Effector memory CD8-positive, alpha-beta T cell (primary cell): ENCODE data around the gene PTCH2.

Source experiments
- ATAC-seq: fragments of 150-1000 bp; cut with Tn5 transposase; replicated peaks from 2 replicates; pipeline ENCODE4 v1.10.0; 2021; ENCODE audit warnings: mild to moderate bottlenecking, moderate library complexity
- DNase-seq, 3 experiments: peaks; one replicate each; pipeline ENCODE4 v3.0.0; 2021
- H3K27ac Mint-ChIP-seq, 2 donors: one replicate each; pipeline ENCODE4 v1.8.0; 2022; ENCODE audit warnings: mild to moderate bottlenecking in 2 of 2, mixed read lengths in 2 of 2, moderate library complexity in 2 of 2
- H3K27me3 Mint-ChIP-seq, 2 donors: one replicate each; pipeline ENCODE4 v1.8.0; 2022; ENCODE audit warnings: mixed read lengths in 2 of 2
- H3K36me3 Mint-ChIP-seq: one replicate; pipeline ENCODE4 v1.8.0; 2022; ENCODE audit warnings: mild to moderate bottlenecking, moderate library complexity, mixed read lengths; ENCODE audit not compliant: insufficient read depth
- H3K4me1 Mint-ChIP-seq, 2 donors: one replicate each; pipeline ENCODE4 v1.8.0; 2022; ENCODE audit warnings: low read depth in 2 of 2, mixed read lengths in 2 of 2
- H3K4me3 Mint-ChIP-seq, 2 donors: one replicate each; pipeline ENCODE4 v1.8.0; 2022; ENCODE audit warnings: mild to moderate bottlenecking in 2 of 2, mixed read lengths in 2 of 2, moderate library complexity in 2 of 2
- H3K9me3 Mint-ChIP-seq, 2 donors: one replicate each; pipeline ENCODE4 v1.8.0; 2022; ENCODE audit warnings: mixed read lengths in 2 of 2
- total RNA-seq, 9 experiments: gene quantifications; one replicate each; lab custom pipeline; 2026; lab: John Stamatoyannopoulos, UW

Gene PTCH2, protein sequence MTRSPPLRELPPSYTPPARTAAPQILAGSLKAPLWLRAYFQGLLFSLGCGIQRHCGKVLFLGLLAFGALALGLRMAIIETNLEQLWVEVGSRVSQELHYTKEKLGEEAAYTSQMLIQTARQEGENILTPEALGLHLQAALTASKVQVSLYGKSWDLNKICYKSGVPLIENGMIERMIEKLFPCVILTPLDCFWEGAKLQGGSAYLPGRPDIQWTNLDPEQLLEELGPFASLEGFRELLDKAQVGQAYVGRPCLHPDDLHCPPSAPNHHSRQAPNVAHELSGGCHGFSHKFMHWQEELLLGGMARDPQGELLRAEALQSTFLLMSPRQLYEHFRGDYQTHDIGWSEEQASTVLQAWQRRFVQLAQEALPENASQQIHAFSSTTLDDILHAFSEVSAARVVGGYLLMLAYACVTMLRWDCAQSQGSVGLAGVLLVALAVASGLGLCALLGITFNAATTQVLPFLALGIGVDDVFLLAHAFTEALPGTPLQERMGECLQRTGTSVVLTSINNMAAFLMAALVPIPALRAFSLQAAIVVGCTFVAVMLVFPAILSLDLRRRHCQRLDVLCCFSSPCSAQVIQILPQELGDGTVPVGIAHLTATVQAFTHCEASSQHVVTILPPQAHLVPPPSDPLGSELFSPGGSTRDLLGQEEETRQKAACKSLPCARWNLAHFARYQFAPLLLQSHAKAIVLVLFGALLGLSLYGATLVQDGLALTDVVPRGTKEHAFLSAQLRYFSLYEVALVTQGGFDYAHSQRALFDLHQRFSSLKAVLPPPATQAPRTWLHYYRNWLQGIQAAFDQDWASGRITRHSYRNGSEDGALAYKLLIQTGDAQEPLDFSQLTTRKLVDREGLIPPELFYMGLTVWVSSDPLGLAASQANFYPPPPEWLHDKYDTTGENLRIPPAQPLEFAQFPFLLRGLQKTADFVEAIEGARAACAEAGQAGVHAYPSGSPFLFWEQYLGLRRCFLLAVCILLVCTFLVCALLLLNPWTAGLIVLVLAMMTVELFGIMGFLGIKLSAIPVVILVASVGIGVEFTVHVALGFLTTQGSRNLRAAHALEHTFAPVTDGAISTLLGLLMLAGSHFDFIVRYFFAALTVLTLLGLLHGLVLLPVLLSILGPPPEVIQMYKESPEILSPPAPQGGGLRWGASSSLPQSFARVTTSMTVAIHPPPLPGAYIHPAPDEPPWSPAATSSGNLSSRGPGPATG
- 0.91 to 4.9 (median 1.6) reads per million in 9 experiments for total RNA-seq

GRCh38 chr1:44842862-44843655 is at the start of gene PTCH2:
TSS of gene PTCH2 (minus strand) at chr1:44843253. CDS start at chr1:44842932, 321 bp downstream.
- Mint-ChIP-seq H3K4me3 (peak within 1 kb of the TSS; percentile 49 to 54), H3K27ac (peak within 1 kb of the TSS in 1 of 2 donors; percentile 55), H3K27me3 (peaks cover 24 to 34% of the 10 kb centered on the region in 2 donors), H3K36me3 (no peaks in the 10 kb centered on the region), H3K9me3 (no peaks in the 10 kb centered on the region), H3K4me1 (peaks cover 0 to 4% of the 10 kb centered on the region in 2 donors)
- DNase-seq (no peak), ATAC-seq (peak; percentile 72)

- peaks cover 3% of the 10 kb centered on the region for H3K36me3 Mint-ChIP-seq
- no peak overlapping the region for H3K4me3 Mint-ChIP-seq
- no peak for ATAC-seq
- H3K4me1 Mint-ChIP-seq, result no peaks in the 10 kb centered on the region
- H3K27ac Mint-ChIP-seq, result no peak overlapping the region
- no peak for DNase-seq
- peaks cover 0 to 3% of the 10 kb centered on the region in 2 donors for H3K9me3 Mint-ChIP-seq
- no peaks in the 10 kb centered on the region for H3K27me3 Mint-ChIP-seq
These were observed 47.0 kb upstream of the PTCH2 start for GRCh38 chr1:44890007-44890406.

- Mint-ChIP-seq H3K9me3 (no peaks in the 10 kb centered on the region), H3K36me3 (peaks cover 10% of the 10 kb centered on the region), H3K27me3 (no peaks in the 10 kb centered on the region), H3K4me1 (no peaks in the 10 kb centered on the region), H3K27ac (no peak overlapping the region), H3K4me3 (no peak overlapping the region)
- DNase-seq, result no peak
- ATAC-seq, result no peak
These were observed 42.4 kb upstream of the PTCH2 start for GRCh38 chr1:44885406-44885805.

- no peak for ATAC-seq
- peaks cover 10% of the 10 kb centered on the region for H3K36me3 Mint-ChIP-seq
- no peak overlapping the region for H3K27ac Mint-ChIP-seq
- no peak for DNase-seq
- H3K4me3 Mint-ChIP-seq, result no peak overlapping the region
- no peaks in the 10 kb centered on the region for H3K27me3 Mint-ChIP-seq
- no peaks in the 10 kb centered on the region for H3K9me3 Mint-ChIP-seq
- no peaks in the 10 kb centered on the region for H3K4me1 Mint-ChIP-seq
These were observed 41.7 kb upstream of the PTCH2 start for GRCh38 chr1:44884746-44885145.

GRCh38 chr1:44881011-44881632 is 38.1 kb upstream of the PTCH2 start:
- Mint-ChIP-seq H3K4me1 (no peaks in the 10 kb centered on the region), H3K27ac (no peak overlapping the region), H3K36me3 (peaks cover 16% of the 10 kb centered on the region), H3K27me3 (no peaks in the 10 kb centered on the region), H3K9me3 (no peaks in the 10 kb centered on the region), H3K4me3 (no peak overlapping the region)
- DNase-seq, result no peak
- no peak for ATAC-seq

DNA sequence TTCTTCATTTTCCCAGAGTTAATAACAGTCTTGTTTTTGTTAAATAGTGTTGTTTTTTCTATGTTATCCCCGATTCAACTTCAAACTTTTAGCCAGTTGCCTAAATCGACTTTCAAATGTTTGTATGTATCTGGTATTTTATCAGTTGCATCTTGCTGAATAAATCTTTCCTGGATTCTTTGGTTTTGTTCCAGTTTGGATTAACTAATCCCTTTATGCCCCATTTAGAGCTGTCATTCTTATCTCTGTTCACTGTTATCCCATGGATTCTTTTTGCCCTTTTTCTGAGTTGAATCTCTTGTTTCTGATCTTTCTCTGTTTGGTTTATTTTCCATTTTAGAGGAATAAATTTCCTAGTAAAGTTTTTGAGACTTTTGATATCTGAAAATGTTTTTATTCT is 31.1 kb upstream of the PTCH2 start:
- Mint-ChIP-seq H3K9me3 (no peaks in the 10 kb centered on the region), H3K27ac (no peak overlapping the region), H3K36me3 (peaks cover 15% of the 10 kb centered on the region), H3K4me1 (no peaks in the 10 kb centered on the region), H3K4me3 (no peak overlapping the region), H3K27me3 (no peaks in the 10 kb centered on the region)
- DNase-seq (no peak), ATAC-seq (no peak)

DNA sequence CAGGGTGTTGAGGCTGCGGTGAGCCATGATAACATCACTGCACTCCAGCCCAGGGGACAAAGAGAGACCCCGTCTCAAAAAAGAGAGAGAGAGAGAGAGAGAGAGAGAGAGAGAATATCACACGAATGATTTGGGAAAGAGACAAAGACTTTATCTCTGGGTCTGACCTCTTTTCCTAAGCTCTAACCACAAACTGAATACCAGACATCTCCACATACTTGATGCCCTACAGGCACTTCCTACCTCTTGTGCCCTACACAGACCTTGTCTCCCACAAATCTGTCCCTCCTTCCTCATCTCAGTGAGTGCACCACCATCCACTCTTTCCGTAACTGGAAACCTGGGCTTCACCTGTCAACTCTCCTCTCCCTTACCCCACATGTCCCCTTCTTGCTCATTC is 27.0 kb upstream of the PTCH2 start:
- Mint-ChIP-seq H3K36me3 (peaks cover 10% of the 10 kb centered on the region), H3K4me3 (no peak overlapping the region), H3K27me3 (no peaks in the 10 kb centered on the region), H3K4me1 (no peaks in the 10 kb centered on the region), H3K27ac (no peak overlapping the region), H3K9me3 (no peaks in the 10 kb centered on the region)
- DNase-seq, result no peak
- ATAC-seq, result no peak

GRCh38 chr1:44867801-44868200 is 24.7 kb upstream of the PTCH2 start:
- Mint-ChIP-seq H3K27me3 (no peaks in the 10 kb centered on the region), H3K4me3 (no peak overlapping the region), H3K36me3 (peaks cover 10% of the 10 kb centered on the region), H3K4me1 (no peaks in the 10 kb centered on the region), H3K9me3 (no peaks in the 10 kb centered on the region), H3K27ac (no peak overlapping the region)
- DNase-seq (no peak), ATAC-seq (no peak)

DNA sequence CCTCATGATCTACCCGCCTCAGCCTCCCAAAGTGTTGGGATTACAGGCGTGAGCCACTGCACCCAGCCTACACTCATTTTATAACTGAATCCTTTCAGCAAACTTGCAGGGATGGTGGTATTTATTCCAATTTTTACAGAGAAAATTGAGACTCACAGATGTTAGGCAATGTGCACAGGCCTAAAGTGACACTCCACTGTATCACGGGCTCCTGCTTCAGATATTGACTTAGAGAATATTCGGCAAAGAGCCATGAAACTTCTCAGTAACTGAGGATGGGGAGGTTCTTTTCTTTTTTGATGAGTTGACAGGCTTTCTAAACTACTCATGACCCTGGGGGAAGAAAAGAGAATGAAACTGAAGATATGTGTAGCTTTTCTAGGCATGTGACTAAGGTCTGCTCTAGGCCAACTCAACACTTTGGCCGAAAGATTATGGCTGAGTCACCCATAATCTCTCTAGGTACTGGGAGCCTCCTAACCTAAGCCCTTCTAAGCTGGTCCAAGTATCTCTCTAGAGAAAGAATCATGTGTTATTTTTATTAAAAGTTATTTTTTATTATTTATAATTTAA is 19.9 kb upstream of the PTCH2 start:
- ATAC-seq (no peak), DNase-seq (no peak)
- H3K27me3 Mint-ChIP-seq, result no peaks in the 10 kb centered on the region
- no peaks in the 10 kb centered on the region for H3K9me3 Mint-ChIP-seq
- H3K4me1 Mint-ChIP-seq, result peaks cover 0 to 1% of the 10 kb centered on the region in 2 donors
- no peak overlapping the region for H3K4me3 Mint-ChIP-seq
- peaks cover 6% of the 10 kb centered on the region for H3K36me3 Mint-ChIP-seq
- H3K27ac Mint-ChIP-seq, result no peak overlapping the region

DNA sequence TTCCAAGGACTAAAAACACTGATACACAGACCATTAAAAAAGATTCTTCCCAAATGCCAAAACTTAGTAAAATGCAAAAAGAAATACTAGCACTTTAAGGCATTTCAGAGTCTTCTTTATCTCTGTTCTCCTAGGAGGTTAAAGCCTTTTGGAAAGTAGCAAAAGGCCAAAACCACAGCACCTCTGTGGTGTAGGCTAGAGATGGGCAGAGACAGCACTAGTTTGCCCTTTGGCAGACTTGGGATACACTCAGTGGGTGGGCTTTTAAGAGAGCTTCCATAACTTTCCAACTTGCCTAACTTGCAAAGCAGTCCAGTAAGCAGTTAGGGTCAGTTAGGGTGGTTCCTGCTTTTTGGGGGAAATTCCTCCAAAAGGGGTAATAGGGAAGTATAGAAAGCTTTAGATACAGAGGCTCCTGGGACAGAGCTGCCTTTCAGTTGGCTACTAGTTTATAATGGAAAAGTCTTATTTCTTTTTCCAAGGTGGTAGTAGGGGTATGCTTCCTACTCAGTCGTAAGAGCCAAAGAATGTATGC is 17.9 kb upstream of the PTCH2 start:
- Mint-ChIP-seq H3K9me3 (no peaks in the 10 kb centered on the region), H3K4me3 (no peak overlapping the region), H3K27me3 (no peaks in the 10 kb centered on the region), H3K4me1 (peaks cover 0 to 1% of the 10 kb centered on the region in 2 donors), H3K36me3 (peaks cover 3% of the 10 kb centered on the region), H3K27ac (no peak overlapping the region)
- DNase-seq (no peak), ATAC-seq (no peak)

DNA sequence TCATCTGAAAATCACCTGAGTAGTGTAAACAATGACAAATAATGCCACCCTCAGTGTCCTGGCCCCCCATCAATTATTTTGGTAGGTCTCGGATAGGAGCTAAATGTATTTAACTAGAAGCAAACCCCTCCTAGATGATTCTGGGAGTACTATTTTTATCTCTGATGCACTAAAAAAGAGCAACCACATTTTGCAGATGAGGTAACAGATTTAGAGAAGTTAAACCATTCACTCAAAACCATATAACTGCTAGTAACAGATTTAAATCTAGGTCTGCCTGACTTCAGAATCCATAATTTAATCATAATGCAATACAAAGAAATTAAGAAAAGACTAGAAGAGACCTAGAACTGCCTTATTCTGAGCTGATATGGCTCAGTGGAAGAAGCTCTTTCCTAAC is 17.3 kb upstream of the PTCH2 start:
- Mint-ChIP-seq H3K9me3 (no peaks in the 10 kb centered on the region), H3K36me3 (peaks cover 7% of the 10 kb centered on the region), H3K27ac (no peak overlapping the region), H3K4me1 (peaks cover 0 to 1% of the 10 kb centered on the region in 2 donors), H3K4me3 (no peak overlapping the region), H3K27me3 (no peaks in the 10 kb centered on the region)
- no peak for DNase-seq
- no peak for ATAC-seq

DNA sequence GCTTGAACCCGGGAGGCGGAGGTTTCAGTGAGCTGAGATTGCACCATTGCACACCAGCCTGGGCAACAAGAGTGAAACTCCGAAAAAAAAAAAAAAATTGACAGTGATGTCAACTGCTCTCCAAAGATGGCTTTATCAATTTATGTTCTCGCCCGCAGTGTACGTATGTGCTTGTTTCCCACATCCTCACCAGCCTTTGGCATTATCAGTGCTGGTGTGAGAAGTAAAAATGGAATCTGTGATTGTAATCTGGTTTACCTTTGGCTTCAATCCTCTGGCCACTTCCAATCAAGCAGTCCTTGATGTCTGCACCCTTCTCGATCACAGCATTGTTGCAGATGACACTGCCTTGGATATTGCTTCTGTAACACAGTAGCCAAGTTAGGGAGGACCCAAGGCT is 14.4 kb upstream of the PTCH2 start:
- no peak for ATAC-seq
- Mint-ChIP-seq H3K27me3 (no peaks in the 10 kb centered on the region), H3K36me3 (peaks cover 8% of the 10 kb centered on the region), H3K9me3 (no peaks in the 10 kb centered on the region), H3K4me1 (peaks cover 0 to 1% of the 10 kb centered on the region in 2 donors), H3K27ac (no peak overlapping the region), H3K4me3 (no peak overlapping the region)
- no peak for DNase-seq
